ENCODE results near the gene PLA2G12A.

The PLA2G12A gene

GRCh38 chr4:109745830-109746229, 16.0 kb upstream of the PLA2G12A start:
- TF ChIP-seq EZH2 (IDR thresholded peaks at IDR 0.05; ENCODE audit: borderline replicate concordance, low read depth, low read length, severe bottlenecking) (no peak), CTCF (IDR thresholded peaks at IDR 0.05; ENCODE audit: borderline replicate concordance, extremely low read depth, low read length, poor library complexity, severe bottlenecking) (no peak)
- Histone ChIP-seq H3K27me3 (ENCODE audit: insufficient read depth, low read length, poor library complexity) (peaks cover 17% of the 10 kb centered on the region), H3K79me2 (ENCODE audit: insufficient read depth, low read length) (no peaks in the 10 kb centered on the region), H3K9ac (ENCODE audit: low read depth, low read length) (no peak overlapping the region), H2AFZ (ENCODE audit: low read depth, low read length) (no peak overlapping the region), H3K4me1 (ENCODE audit: insufficient read depth, low read length) (no peaks in the 10 kb centered on the region), H3K4me3 (ENCODE audit: low read depth in 1 of 2, low read length in 2 of 2) (no peak overlapping the region), H3K36me3 (ENCODE audit: insufficient read depth, low read length) (no peaks in the 10 kb centered on the region), H3K4me2 (ENCODE audit: insufficient read depth, low read length) (no peak overlapping the region), H4K20me1 (ENCODE audit: insufficient read depth, low read length) (no peaks in the 10 kb centered on the region), H3K9me3 (ENCODE audit: insufficient read depth, low read length, severe bottlenecking) (no peaks in the 10 kb centered on the region), H3K27ac (ENCODE audit: low read length) (no peak overlapping the region)
- ATAC-seq (ENCODE audit: insufficient read depth, low read depth), result no peak
- no peak for DNase-seq

- no peaks in the 10 kb centered on the region for H3K36me3 ChIP-seq (ENCODE audit: insufficient read depth, low read length)
- no peaks in the 10 kb centered on the region for H3K9me3 ChIP-seq (ENCODE audit: insufficient read depth, low read length, severe bottlenecking)
- H2AFZ ChIP-seq (ENCODE audit: low read depth, low read length), result no peak overlapping the region
- no peak overlapping the region for H3K4me3 ChIP-seq (ENCODE audit: low read depth in 1 of 2, low read length in 2 of 2)
- no peak for ATAC-seq (ENCODE audit: insufficient read depth, low read depth)
- no peak overlapping the region for H3K9ac ChIP-seq (ENCODE audit: low read depth, low read length)
- no peak for TF ChIP-seq EZH2 (IDR thresholded peaks at IDR 0.05; ENCODE audit: borderline replicate concordance, low read depth, low read length, severe bottlenecking)
- TF ChIP-seq CTCF (IDR thresholded peaks at IDR 0.05; ENCODE audit: borderline replicate concordance, extremely low read depth, low read length, poor library complexity, severe bottlenecking), result no peak
- H3K27ac ChIP-seq (ENCODE audit: low read length), result no peak overlapping the region
- H4K20me1 ChIP-seq (ENCODE audit: insufficient read depth, low read length), result no peaks in the 10 kb centered on the region
- no peaks in the 10 kb centered on the region for H3K79me2 ChIP-seq (ENCODE audit: insufficient read depth, low read length)
- DNase-seq, result no peak
- H3K27me3 ChIP-seq (ENCODE audit: insufficient read depth, low read length, poor library complexity), result peaks cover 5% of the 10 kb centered on the region
- no peaks in the 10 kb centered on the region for H3K4me1 ChIP-seq (ENCODE audit: insufficient read depth, low read length)
- no peak overlapping the region for H3K4me2 ChIP-seq (ENCODE audit: insufficient read depth, low read length)
These were observed 9.7 kb upstream of the PLA2G12A start for GRCh38 chr4:109739547-109739946.

GRCh38 chr4:109738104-109738872, 8.4 kb upstream of the PLA2G12A start:
- TF ChIP-seq CTCF (IDR thresholded peaks at IDR 0.05; ENCODE audit: borderline replicate concordance, extremely low read depth, low read length, poor library complexity, severe bottlenecking) (no peak), EZH2 (IDR thresholded peaks at IDR 0.05; ENCODE audit: borderline replicate concordance, low read depth, low read length, severe bottlenecking) (no peak)
- no peak overlapping the region for H2AFZ ChIP-seq (ENCODE audit: low read depth, low read length)
- H3K27me3 ChIP-seq (ENCODE audit: insufficient read depth, low read length, poor library complexity), result peaks cover 5% of the 10 kb centered on the region
- H3K4me3 ChIP-seq (ENCODE audit: low read depth in 1 of 2, low read length in 2 of 2), result no peak overlapping the region
- no peaks in the 10 kb centered on the region for H3K4me1 ChIP-seq (ENCODE audit: insufficient read depth, low read length)
- DNase-seq (no peak), ATAC-seq (ENCODE audit: insufficient read depth, low read depth) (no peak)
- H3K9me3 ChIP-seq (ENCODE audit: insufficient read depth, low read length, severe bottlenecking), result no peaks in the 10 kb centered on the region
- H4K20me1 ChIP-seq (ENCODE audit: insufficient read depth, low read length), result no peaks in the 10 kb centered on the region
- no peaks in the 10 kb centered on the region for H3K36me3 ChIP-seq (ENCODE audit: insufficient read depth, low read length)
- H3K79me2 ChIP-seq (ENCODE audit: insufficient read depth, low read length), result no peaks in the 10 kb centered on the region
- H3K4me2 ChIP-seq (ENCODE audit: insufficient read depth, low read length), result no peak overlapping the region
- no peak overlapping the region for H3K9ac ChIP-seq (ENCODE audit: low read depth, low read length)
- no peak overlapping the region for H3K27ac ChIP-seq (ENCODE audit: low read length)
